Calu3 (cell line): ENCODE data around the gene MYH14. TPM values are rescaled to one million over a fixed set of nuclear protein-coding genes. Genes with fewer than 3 reads are reported as not detected.
A peak's percentile ranks its signal among the peaks of the same experiment; 100 is the strongest.

ENCODE experiments used
- BruUV-seq: library from RNA; stranded (reverse); fragments of 400-500 nt; replicated peaks from 2 replicates; lab custom pipeline; 2021; lab: Mats Ljungman, UMichigan
- CTCF ChIA-PET: fragments of 300-600 bp; sonication (Branson Sonifier 250); formaldehyde crosslinking; loops from one replicate; lab custom pipeline; 2022; ENCODE audit warnings: antibody characterized with exemption; lab: Charles Lee
- DNase-seq: peaks from one replicate; pipeline ENCODE4 v3.0.0; 2022
- H3K27ac Mint-ChIP-seq: one replicate; pipeline ENCODE4 v1.8.0; 2022; ENCODE audit warnings: mixed read lengths; ENCODE audit not compliant: unreplicated experiment
- H3K27me3 Mint-ChIP-seq: one replicate; pipeline ENCODE4 v1.8.0; 2022; ENCODE audit warnings: mixed read lengths; ENCODE audit not compliant: unreplicated experiment
- H3K36me3 Mint-ChIP-seq: one replicate; pipeline ENCODE4 v1.8.0; 2022; ENCODE audit warnings: mild to moderate bottlenecking, moderate library complexity, mixed read lengths; ENCODE audit not compliant: insufficient read depth, unreplicated experiment
- H3K4me1 Mint-ChIP-seq: one replicate; pipeline ENCODE4 v1.8.0; 2022; ENCODE audit warnings: mild to moderate bottlenecking, low read depth, mixed read lengths; ENCODE audit not compliant: unreplicated experiment
- H3K4me3 Mint-ChIP-seq: one replicate; pipeline ENCODE4 v1.8.0; 2022; ENCODE audit warnings: mild to moderate bottlenecking, low read depth, moderate library complexity, mixed read lengths; ENCODE audit not compliant: unreplicated experiment
- H3K9me3 Mint-ChIP-seq: one replicate; pipeline ENCODE4 v1.8.0; 2022; ENCODE audit warnings: low read depth, mixed read lengths; ENCODE audit not compliant: unreplicated experiment
- intact Hi-C: fragments of 100-400 bp; cut with micrococcal nuclease; formaldehyde crosslinking; loops from one replicate; pipeline ENCODE4 v1.10.0; 2022; ENCODE audit not compliant: unreplicated experiment
- total RNA-seq: library from RNA; stranded (reverse); gene quantifications from 2 replicates; pipeline ENCODE4 v1.2.3, GENCODE V29; 2022
- TF ChIP-seq, protein P1 (sequence below): fragments of 200-600 bp; IDR thresholded peaks from one replicate; pipeline ENCODE4 v1.8.0; 2022; ENCODE audit warnings: antibody characterized with exemption; ENCODE audit not compliant: unreplicated experiment

MYH14 gene
- total RNA-seq, 1 experiment from 2014 or later, result 255 TPM

DNA sequence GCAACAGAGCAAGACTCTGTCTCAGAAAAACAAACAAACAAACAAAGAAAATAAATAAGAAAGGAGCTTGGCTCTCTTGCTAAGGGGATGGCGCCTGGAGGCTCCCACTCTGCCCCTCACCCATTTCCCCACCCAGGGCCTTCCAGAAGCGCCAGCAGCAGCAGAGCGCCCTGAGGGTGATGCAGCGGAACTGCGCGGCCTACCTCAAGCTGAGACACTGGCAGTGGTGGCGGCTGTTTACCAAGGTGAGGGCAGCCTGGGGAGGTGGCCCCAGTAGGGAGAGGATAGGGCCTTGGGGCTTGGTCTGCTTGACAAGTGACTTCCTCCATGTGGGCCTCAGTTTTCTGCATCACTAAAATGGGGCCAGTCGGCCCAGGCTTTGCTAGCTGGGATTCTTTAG, 59.8 kb downstream of the MYH14 start:
- Mint-ChIP-seq H3K27me3 (no peaks in the 10 kb centered on the region), H3K4me1 (no peaks in the 10 kb centered on the region), H3K4me3 (no peak overlapping the region), H3K9me3 (no peaks in the 10 kb centered on the region), H3K36me3 (peaks cover 88% of the 10 kb centered on the region), H3K27ac (no peak overlapping the region)
- no peak for DNase-seq
- intact Hi-C loops, result no loop called here
- TF ChIP-seq, protein P1, sequence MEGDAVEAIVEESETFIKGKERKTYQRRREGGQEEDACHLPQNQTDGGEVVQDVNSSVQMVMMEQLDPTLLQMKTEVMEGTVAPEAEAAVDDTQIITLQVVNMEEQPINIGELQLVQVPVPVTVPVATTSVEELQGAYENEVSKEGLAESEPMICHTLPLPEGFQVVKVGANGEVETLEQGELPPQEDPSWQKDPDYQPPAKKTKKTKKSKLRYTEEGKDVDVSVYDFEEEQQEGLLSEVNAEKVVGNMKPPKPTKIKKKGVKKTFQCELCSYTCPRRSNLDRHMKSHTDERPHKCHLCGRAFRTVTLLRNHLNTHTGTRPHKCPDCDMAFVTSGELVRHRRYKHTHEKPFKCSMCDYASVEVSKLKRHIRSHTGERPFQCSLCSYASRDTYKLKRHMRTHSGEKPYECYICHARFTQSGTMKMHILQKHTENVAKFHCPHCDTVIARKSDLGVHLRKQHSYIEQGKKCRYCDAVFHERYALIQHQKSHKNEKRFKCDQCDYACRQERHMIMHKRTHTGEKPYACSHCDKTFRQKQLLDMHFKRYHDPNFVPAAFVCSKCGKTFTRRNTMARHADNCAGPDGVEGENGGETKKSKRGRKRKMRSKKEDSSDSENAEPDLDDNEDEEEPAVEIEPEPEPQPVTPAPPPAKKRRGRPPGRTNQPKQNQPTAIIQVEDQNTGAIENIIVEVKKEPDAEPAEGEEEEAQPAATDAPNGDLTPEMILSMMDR, result no peak
- no TSS peak for BruUV-seq
- CTCF ChIA-PET, result no interaction called here

DNA sequence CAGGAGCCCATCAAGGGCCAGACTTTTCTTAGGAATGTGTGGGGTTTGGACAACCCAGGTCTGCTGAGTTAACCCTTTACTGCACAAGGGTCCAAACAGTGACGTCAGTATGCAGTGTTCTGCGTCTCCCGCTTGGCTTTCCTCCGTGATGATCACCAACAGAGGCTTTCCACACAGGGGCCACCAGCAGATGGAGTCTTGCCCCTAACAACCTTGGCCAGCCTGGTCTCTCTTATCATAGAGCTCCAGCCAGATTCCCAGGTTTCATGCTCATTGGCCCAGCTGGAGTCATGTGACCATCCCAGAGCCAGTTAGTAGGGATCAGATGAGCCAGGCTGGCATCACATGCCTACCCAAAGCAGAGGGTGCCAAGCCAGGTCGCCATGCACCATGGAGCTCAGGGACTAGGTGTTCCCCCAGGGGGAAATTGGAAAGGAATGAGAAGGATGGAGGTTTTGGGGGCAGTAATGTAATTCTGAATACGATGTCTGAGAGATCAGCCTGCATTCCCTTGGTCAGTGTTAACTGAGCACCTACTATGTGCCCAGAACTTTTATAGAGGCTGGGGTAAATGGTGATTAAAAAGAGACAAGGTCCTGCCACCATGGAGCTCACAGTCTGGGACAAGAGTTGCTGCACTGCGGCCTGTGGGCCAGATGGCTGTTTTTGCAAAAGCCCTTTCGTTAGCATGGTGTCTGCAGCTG, 61.2 kb downstream of the MYH14 start:
- Mint-ChIP-seq H3K4me3 (no peak overlapping the region), H3K27me3 (no peaks in the 10 kb centered on the region), H3K36me3 (peaks cover 88% of the 10 kb centered on the region), H3K4me1 (no peaks in the 10 kb centered on the region), H3K27ac (no peak overlapping the region), H3K9me3 (no peaks in the 10 kb centered on the region)
- CTCF ChIA-PET, result interaction anchor here (0.7 kb wide), 1 partner anchor 129 kb away, joined by 5 read pairs; no protein-coding TSS in a partner anchor
- no TSS peak for BruUV-seq
- DNase-seq, result no peak
- intact Hi-C loops, result no loop called here
- TF ChIP-seq, protein P1, result no peak

DNA sequence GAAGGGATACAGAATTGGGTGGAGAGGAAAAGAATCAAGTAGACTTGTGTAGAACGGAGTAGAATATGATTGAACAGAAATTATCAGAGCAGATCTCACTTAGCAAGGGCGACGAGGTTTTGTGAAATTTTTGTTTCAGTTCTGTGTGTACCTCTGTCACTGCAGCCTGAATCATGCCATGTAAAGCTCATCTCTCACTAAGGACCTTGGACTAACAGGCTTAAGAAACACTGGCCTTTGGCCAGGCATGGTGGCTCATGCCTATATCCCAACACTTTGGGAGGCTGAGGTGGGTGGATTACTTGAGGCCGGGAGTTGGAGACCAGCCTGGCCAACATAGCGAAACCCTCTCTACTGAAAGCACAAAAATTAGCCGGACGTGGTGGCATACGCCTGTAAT, 62.6 kb downstream of the MYH14 start:
- H3K9me3 Mint-ChIP-seq, result no peaks in the 10 kb centered on the region
- no peak for DNase-seq
- no peaks in the 10 kb centered on the region for H3K27me3 Mint-ChIP-seq
- no peak overlapping the region for H3K27ac Mint-ChIP-seq
- CTCF ChIA-PET, result no interaction called here
- H3K36me3 Mint-ChIP-seq, result peaks cover 89% of the 10 kb centered on the region
- intact Hi-C loops, result no loop called here
- no TSS peak for BruUV-seq
- no peaks in the 10 kb centered on the region for H3K4me1 Mint-ChIP-seq
- H3K4me3 Mint-ChIP-seq, result no peak overlapping the region
- TF ChIP-seq, protein P1, result no peak

DNA sequence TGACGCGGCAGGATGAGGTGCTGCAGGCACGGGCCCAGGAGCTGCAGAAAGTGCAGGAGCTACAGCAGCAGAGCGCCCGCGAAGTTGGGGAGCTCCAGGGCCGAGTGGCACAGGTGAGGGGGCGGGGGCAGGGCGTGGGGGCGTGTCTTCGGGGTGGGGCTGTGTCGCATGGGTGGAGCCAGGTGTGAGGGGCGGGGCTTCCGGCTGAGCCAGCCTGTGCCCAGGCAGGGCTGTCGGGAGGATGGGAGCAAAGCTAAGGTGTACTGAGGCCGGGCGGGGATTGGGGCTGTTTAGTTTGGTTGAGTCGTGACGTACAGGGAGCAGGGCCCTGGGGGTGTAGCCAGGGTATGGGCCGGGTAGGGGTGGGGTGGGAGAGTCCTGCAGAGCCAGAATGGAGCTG, 63.5 kb downstream of the MYH14 start:
- no peaks in the 10 kb centered on the region for H3K9me3 Mint-ChIP-seq
- H3K36me3 Mint-ChIP-seq, result peaks cover 90% of the 10 kb centered on the region
- H3K27me3 Mint-ChIP-seq, result no peaks in the 10 kb centered on the region
- no peak overlapping the region for H3K27ac Mint-ChIP-seq
- peak; percentile 45 for DNase-seq
- no peak overlapping the region for H3K4me3 Mint-ChIP-seq
- no peaks in the 10 kb centered on the region for H3K4me1 Mint-ChIP-seq
- intact Hi-C loops, result no loop called here
- TF ChIP-seq, protein P1, result no peak
- CTCF ChIA-PET, result interaction anchor here (0.6 kb wide), 1 partner anchor 77 kb away, joined by 3 read pairs; no protein-coding TSS in a partner anchor
- no TSS peak for BruUV-seq
